ENCODE measurements around the gene CCDC127.
"Not testable (repeated sequence)": the region's sequence is repeated elsewhere in the genome, so short reads cannot be mapped to it uniquely, and the experiment has no call there.

- not testable (repeated sequence) for TF ChIP-seq POLR2A, POLR2AphosphoS5, SPI1, TAF1 (IDR thresholded peaks at IDR 0.05; ENCODE audit: low read depth, low read length)
Measured at GRCh38 chr5:215256-215655, 2.7 kb downstream of the CCDC127 start.

All from GM12891 (cell line).